Smooth muscle cell (in vitro differentiated cells): ENCODE data around the gene LDB2. TPM values are rescaled to one million over a fixed set of nuclear protein-coding genes. Genes with fewer than 3 reads are reported as not detected.

Experiments
- DNase-seq: peaks from one replicate; lab custom pipeline; 2025; ENCODE audit not compliant: unreplicated experiment; lab: John Stamatoyannopoulos, UW
- H2AFZ ChIP-seq: fragments of 200-600 bp; sonication (generic); 2 replicates; pipeline ENCODE4 v1.6.0; 2016; ENCODE audit warnings: antibody characterized with exemption, low read depth, mild to moderate bottlenecking
- H3F3A ChIP-seq: fragments of 200-600 bp; sonication (generic); 2 replicates; pipeline ENCODE4 v1.6.0; 2017; ENCODE audit warnings: antibody characterized with exemption, low read depth
- H3K27ac ChIP-seq: fragments of 200-600 bp; sonication (generic); 2 replicates; pipeline ENCODE4 v1.5.1; 2016; ENCODE audit warnings: low read depth, mild to moderate bottlenecking
- H3K27me3 ChIP-seq: fragments of 200-600 bp; sonication (generic); 2 replicates; pipeline ENCODE4 v1.6.1; 2016; ENCODE audit warnings: low read depth, mild to moderate bottlenecking
- H3K36me3 ChIP-seq: fragments of 200-600 bp; sonication (generic); 2 replicates; pipeline ENCODE4 v1.5.1; 2016; ENCODE audit warnings: low read depth
- H3K4me1 ChIP-seq: fragments of 200-600 bp; sonication (generic); 2 replicates; pipeline ENCODE4 v1.5.1; 2016; ENCODE audit warnings: low read depth
- H3K4me2 ChIP-seq: fragments of 200-600 bp; sonication (generic); 2 replicates; pipeline ENCODE4 v1.6.0; 2016; ENCODE audit warnings: mild to moderate bottlenecking
- H3K4me3 ChIP-seq: fragments of 200-600 bp; sonication (generic); 2 replicates; pipeline ENCODE4 v1.5.1; 2016; ENCODE audit warnings: mild to moderate bottlenecking
- H3K79me2 ChIP-seq: fragments of 200-600 bp; sonication (generic); 2 replicates; pipeline ENCODE4 v1.6.0; 2016; ENCODE audit warnings: low read depth, mild to moderate bottlenecking
- H3K9ac ChIP-seq: fragments of 200-600 bp; sonication (generic); 2 replicates; pipeline ENCODE4 v1.6.0; 2016; ENCODE audit warnings: low read depth
- H3K9me3 ChIP-seq: fragments of 200-600 bp; sonication (generic); replicated peaks from 2 replicates; pipeline ENCODE4 v1.5.1; 2016; ENCODE audit warnings: low read depth
- H4K20me1 ChIP-seq: fragments of 200-600 bp; sonication (generic); 2 replicates; pipeline ENCODE4 v1.6.0; 2016; ENCODE audit warnings: low read depth
- CTCF ChIP-seq: fragments of 200-600 bp; sonication (generic); IDR thresholded peaks from 2 replicates; pipeline ENCODE4 v1.5.1; 2017; ENCODE audit warnings: borderline replicate concordance, mild to moderate bottlenecking, antibody characterized with exemption; ENCODE audit not compliant: insufficient read depth, poor library complexity, severe bottlenecking
- WGBS: methylation state at CpG from one replicate; pipeline ENCODE4 v1.1.7; 2016; ENCODE audit warnings: low lambda C conversion rate; 5-methylcytosine and 5-hydroxymethylcytosine counted together
- polyA plus RNA-seq: library from polyadenylated mRNA; unstranded; fragments of >200 nt; fragmentation: Nextera tagmentation; extraction: Ambion mirVana; gene quantifications from 2 replicates; pipeline ENCODE4 v1.2.1, GENCODE V29; 2016
- total RNA-seq: library from RNA; depleted of rRNA; stranded (reverse); fragments of >200 nt; gene quantifications from 2 replicates; pipeline ENCODE4 v1.2.3, GENCODE V29; 2014

The LDB2 gene
- total and polyA plus RNA-seq, 2 experiments from 2014 or later = 30.6 to 61.5 TPM

- no peak overlapping the region for H3K9ac ChIP-seq
- no peak overlapping the region for H2AFZ ChIP-seq
- H3K36me3 ChIP-seq = no peaks in the 10 kb centered on the region
- TF ChIP-seq CTCF = no peak
- no peak overlapping the region for H3K27ac ChIP-seq
- no peaks in the 10 kb centered on the region for H4K20me1 ChIP-seq
- H3K4me2 ChIP-seq = no peak overlapping the region
- no peaks in the 10 kb centered on the region for H3K9me3 ChIP-seq
- H3K4me3 ChIP-seq = no peak overlapping the region
- no peaks in the 10 kb centered on the region for H3K79me2 ChIP-seq
- H3F3A ChIP-seq = no peaks in the 10 kb centered on the region
- no peak for DNase-seq
- 87% methylated on average over 1 of the region's 1 CpG for WGBS
- H3K4me1 ChIP-seq = no peaks in the 10 kb centered on the region
- H3K27me3 ChIP-seq = no peaks in the 10 kb centered on the region
These were observed 207.0 kb downstream of the LDB2 start for GRCh38 chr4:16691450-16691849.

- DNase-seq = no peak
- no peaks in the 10 kb centered on the region for H4K20me1 ChIP-seq
- no peak overlapping the region for H3K4me2 ChIP-seq
- H3K9ac ChIP-seq = no peak overlapping the region
- WGBS = 77% methylated on average over 3 of the region's 3 CpGs
- H3K27me3 ChIP-seq = no peaks in the 10 kb centered on the region
- H3F3A ChIP-seq = peaks cover 13% of the 10 kb centered on the region
- no peaks in the 10 kb centered on the region for H3K36me3 ChIP-seq
- H3K4me1 ChIP-seq = peaks cover 28% of the 10 kb centered on the region
- H3K4me3 ChIP-seq = no peak overlapping the region
- no peak overlapping the region for H3K27ac ChIP-seq
- no peak for TF ChIP-seq CTCF
- no peaks in the 10 kb centered on the region for H3K79me2 ChIP-seq
- no peaks in the 10 kb centered on the region for H3K9me3 ChIP-seq
- H2AFZ ChIP-seq = no peak overlapping the region
These were observed 210.6 kb downstream of the LDB2 start for GRCh38 chr4:16687845-16688244.

GRCh38 chr4:16687011-16687410, 211.4 kb downstream of the LDB2 start:
- H3K79me2 ChIP-seq = no peaks in the 10 kb centered on the region
- no peaks in the 10 kb centered on the region for H3K36me3 ChIP-seq
- H2AFZ ChIP-seq = no peak overlapping the region
- H3F3A ChIP-seq = peaks cover 13% of the 10 kb centered on the region
- H3K4me2 ChIP-seq = peak overlapping the region; percentile 24
- H3K4me1 ChIP-seq = peaks cover 29% of the 10 kb centered on the region
- H4K20me1 ChIP-seq = no peaks in the 10 kb centered on the region
- no peaks in the 10 kb centered on the region for H3K27me3 ChIP-seq
- no peak for TF ChIP-seq CTCF
- no peak overlapping the region for H3K27ac ChIP-seq
- DNase-seq = no peak
- no peak overlapping the region for H3K9ac ChIP-seq
- no peak overlapping the region for H3K4me3 ChIP-seq
- 84% methylated on average over 2 of the region's 2 CpGs for WGBS
- H3K9me3 ChIP-seq = no peaks in the 10 kb centered on the region

GRCh38 chr4:16686195-16686594, 212.2 kb downstream of the LDB2 start:
- Histone ChIP-seq H3F3A (peaks cover 13% of the 10 kb centered on the region), H4K20me1 (no peaks in the 10 kb centered on the region), H3K4me1 (peaks cover 29% of the 10 kb centered on the region), H3K4me3 (no peak overlapping the region), H3K9ac (peak overlapping the region; percentile 10), H3K36me3 (no peaks in the 10 kb centered on the region), H3K27me3 (no peaks in the 10 kb centered on the region), H3K4me2 (peak overlapping the region; percentile 63), H3K79me2 (no peaks in the 10 kb centered on the region), H3K9me3 (no peaks in the 10 kb centered on the region), H2AFZ (no peak overlapping the region), H3K27ac (peak overlapping the region; percentile 87)
- TF ChIP-seq CTCF = no peak
- WGBS = 39% methylated on average over 2 of the region's 2 CpGs
- DNase-seq = no peak
